HEK293T (cell line): Measurements from ENCODE around the gene ZNF835.

Experiments used
- CTCF ChIA-PET: fragments of 350-600 bp; formaldehyde crosslinking; extraction: SDS; loops from one replicate; lab custom pipeline; 2021; ENCODE audit warnings: antibody characterized with exemption, inconsistent platforms; lab: Yijun Ruan, JAX
- POLR2A ChIA-PET: fragments of 350-600 bp; formaldehyde crosslinking; extraction: SDS; loops from one replicate; lab custom pipeline; 2020; ENCODE audit warnings: antibody characterized with exemption, inconsistent platforms; lab: Yijun Ruan, JAX
- DNase-seq: peaks from one replicate; pipeline ENCODE4 v3.0.0; 2012; ENCODE audit warnings: mixed read lengths; ENCODE audit errors: extremely low spot score
- ARNT ChIP-seq: fragments of 450-650 bp; IDR thresholded peaks from 2 replicates; pipeline ENCODE4 v1.6.1; 2017; ENCODE audit warnings: mild to moderate bottlenecking
- BHLHE40 ChIP-seq: fragments of 450-650 bp; IDR thresholded peaks from 2 replicates; pipeline ENCODE4 v1.6.1; 2016; ENCODE audit warnings: mild to moderate bottlenecking, moderate library complexity, borderline replicate concordance
- CTBP1 ChIP-seq: fragments of 450-650 bp; IDR thresholded peaks from 2 replicates; pipeline ENCODE4 v1.6.1; 2016; ENCODE audit warnings: borderline replicate concordance
- ELF4 ChIP-seq: fragments of 450-650 bp; IDR thresholded peaks from 2 replicates; pipeline ENCODE4 v1.6.1; 2017; ENCODE audit warnings: antibody characterized with exemption
- FOXA1 ChIP-seq: fragments of 450-650 bp; IDR thresholded peaks from 2 replicates; pipeline ENCODE4 v1.6.1; 2016; ENCODE audit warnings: mild to moderate bottlenecking
- FOXK2 ChIP-seq: fragments of 450-650 bp; IDR thresholded peaks from 2 replicates; pipeline ENCODE4 v1.6.1; 2016; ENCODE audit warnings: mild to moderate bottlenecking
- FOXM1 ChIP-seq: fragments of 450-650 bp; IDR thresholded peaks from 2 replicates; pipeline ENCODE4 v1.6.1; 2017; ENCODE audit warnings: mild to moderate bottlenecking, borderline replicate concordance
- HDGF ChIP-seq: fragments of 450-650 bp; IDR thresholded peaks from 2 replicates; pipeline ENCODE4 v1.6.1; 2017; ENCODE audit warnings: antibody characterized with exemption, borderline replicate concordance
- L3MBTL2 ChIP-seq: fragments of 450-650 bp; conservative IDR thresholded peaks from 2 replicates; pipeline ENCODE4 v1.6.1; 2016; ENCODE audit warnings: mild to moderate bottlenecking
- LEF1 ChIP-seq: fragments of 450-650 bp; IDR thresholded peaks from 2 replicates; pipeline ENCODE4 v1.6.1; 2017; ENCODE audit warnings: mild to moderate bottlenecking, borderline replicate concordance
- NFRKB ChIP-seq: fragments of 450-650 bp; IDR thresholded peaks from 2 replicates; pipeline ENCODE4 v1.6.1; 2016; ENCODE audit warnings: mild to moderate bottlenecking, moderate library complexity
- PKNOX1 ChIP-seq: fragments of 450-650 bp; IDR thresholded peaks from 2 replicates; pipeline ENCODE4 v1.6.1; 2016
- SP1 ChIP-seq: fragments of 450-650 bp; IDR thresholded peaks from 2 replicates; pipeline ENCODE4 v1.6.1; 2017
- SUZ12 ChIP-seq: fragments of 450-650 bp; IDR thresholded peaks from 2 replicates; pipeline ENCODE4 v1.6.1; 2016; ENCODE audit warnings: mild to moderate bottlenecking
- TARDBP ChIP-seq: fragments of 450-650 bp; IDR thresholded peaks from 2 replicates; pipeline ENCODE4 v1.6.1; 2016
- ZNF384 ChIP-seq: fragments of 450-650 bp; IDR thresholded peaks from 2 replicates; pipeline ENCODE4 v1.6.1; 2016

The ZNF835 gene

GRCh38 chr19:56633021-56633420 is 38.5 kb downstream of the ZNF835 start:
- CTCF ChIA-PET = no interaction called here
- no peak for TF ChIP-seq LEF1
- no peak for TF ChIP-seq CTBP1
- TF ChIP-seq SUZ12 = no peak
- no peak for TF ChIP-seq ARNT
- no peak for TF ChIP-seq ELF4
- no peak for TF ChIP-seq FOXA1
- TF ChIP-seq FOXM1 = no peak
- no peak for TF ChIP-seq PKNOX1
- no peak for TF ChIP-seq HDGF
- TF ChIP-seq NFRKB = no peak
- no peak for TF ChIP-seq BHLHE40
- TF ChIP-seq L3MBTL2 = no peak
- TF ChIP-seq TARDBP = no peak
- no peak for TF ChIP-seq SP1
- POLR2A ChIA-PET = no interaction called here
- no peak for DNase-seq

- DNase-seq = no peak
- TF ChIP-seq LEF1 (no peak), CTBP1 (no peak), FOXA1 (no peak), NFRKB (no peak), TARDBP (no peak), SUZ12 (no peak), FOXK2 (no peak), FOXM1 (no peak), BHLHE40 (no peak), L3MBTL2 (no peak), HDGF (no peak), SP1 (no peak), ZNF384 (no peak), ARNT (no peak), ELF4 (no peak), PKNOX1 (no peak)
- ChIA-PET CTCF (no interaction called here), POLR2A (no interaction called here)
Observed at GRCh38 chr19:56625708-56626107, 45.8 kb downstream of the ZNF835 start.

GRCh38 chr19:56623006-56623405 is 48.6 kb downstream of the ZNF835 start:
- DNase-seq = no peak
- no peak for TF ChIP-seq FOXK2
- TF ChIP-seq ZNF384 = no peak
- TF ChIP-seq FOXA1 = no peak
- TF ChIP-seq HDGF = no peak
- no peak for TF ChIP-seq BHLHE40
- TF ChIP-seq L3MBTL2 = no peak
- no peak for TF ChIP-seq NFRKB
- TF ChIP-seq CTBP1 = no peak
- no peak for TF ChIP-seq LEF1
- no peak for TF ChIP-seq PKNOX1
- TF ChIP-seq ARNT = no peak
- TF ChIP-seq ELF4 = no peak
- ChIA-PET POLR2A (no interaction called here), CTCF (no interaction called here)

- no peak for TF ChIP-seq PKNOX1
- TF ChIP-seq FOXM1 = no peak
- no peak for TF ChIP-seq L3MBTL2
- no peak for TF ChIP-seq CTBP1
- TF ChIP-seq ARNT = no peak
- TF ChIP-seq SP1 = no peak
- TF ChIP-seq NFRKB = no peak
- TF ChIP-seq HDGF = no peak
- TF ChIP-seq ZNF384 = no peak
- no peak for TF ChIP-seq FOXA1
- TF ChIP-seq TARDBP = no peak
- TF ChIP-seq BHLHE40 = no peak
- no peak for TF ChIP-seq LEF1
- TF ChIP-seq ELF4 = no peak
- TF ChIP-seq FOXK2 = no peak
- no peak for TF ChIP-seq SUZ12
- POLR2A ChIA-PET = no interaction called here
- CTCF ChIA-PET = no interaction called here
- no peak for DNase-seq
Observed at GRCh38 chr19:56622374-56622773, 49.2 kb downstream of the ZNF835 start.

- DNase-seq = no peak
- no peak for TF ChIP-seq ELF4
- TF ChIP-seq LEF1 = no peak
- no peak for TF ChIP-seq SP1
- ChIA-PET POLR2A (no interaction called here), CTCF (no interaction called here)
Observed at GRCh38 chr19:56619121-56619520, 52.4 kb downstream of the ZNF835 start.

GRCh38 chr19:56617531-56617930 is 54.0 kb downstream of the ZNF835 start:
- no peak for TF ChIP-seq ARNT
- no peak for TF ChIP-seq SP1
- POLR2A ChIA-PET = no interaction called here
- no peak for DNase-seq
- CTCF ChIA-PET = no interaction called here

- ChIA-PET POLR2A (no interaction called here), CTCF (no interaction called here)
- no peak for DNase-seq
- no peak for TF ChIP-seq TARDBP
- TF ChIP-seq LEF1 = no peak
- no peak for TF ChIP-seq ARNT
- TF ChIP-seq PKNOX1 = no peak
- no peak for TF ChIP-seq L3MBTL2
- TF ChIP-seq ZNF384 = no peak
- TF ChIP-seq FOXM1 = no peak
- no peak for TF ChIP-seq SP1
- no peak for TF ChIP-seq CTBP1
Observed at GRCh38 chr19:56613639-56614038, 57.9 kb downstream of the ZNF835 start.
